ENCODE data around the gene PRIM2.
"Not testable (repeated sequence)": the region's sequence is repeated elsewhere in the genome, so short reads cannot be mapped to it uniquely, and the experiment has no call there.

The PRIM2 gene

DNA sequence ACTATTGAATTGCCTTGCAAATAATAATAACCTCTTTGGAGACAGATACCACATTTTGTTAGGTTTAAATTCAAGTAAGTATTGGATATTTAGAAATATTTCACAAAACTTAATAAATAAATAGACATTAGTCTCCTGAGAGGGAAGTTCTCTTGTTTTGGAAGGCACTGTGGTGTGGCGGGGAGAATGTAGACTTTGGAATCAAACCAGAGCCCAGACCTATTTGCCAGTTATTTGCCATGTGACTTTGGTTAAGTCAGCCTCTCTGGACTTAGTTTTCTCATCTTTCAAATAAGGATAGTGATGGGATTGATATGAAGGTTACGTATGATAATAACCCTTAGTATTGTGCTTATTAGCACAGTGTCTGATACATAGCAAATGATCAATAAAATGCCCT, 240.4 kb downstream of the PRIM2 start:
- FAIRE-seq; DNase-seq (ENCODE audit: extremely low spot score, insufficient read length, low read depth): not testable (repeated sequence)

DNA sequence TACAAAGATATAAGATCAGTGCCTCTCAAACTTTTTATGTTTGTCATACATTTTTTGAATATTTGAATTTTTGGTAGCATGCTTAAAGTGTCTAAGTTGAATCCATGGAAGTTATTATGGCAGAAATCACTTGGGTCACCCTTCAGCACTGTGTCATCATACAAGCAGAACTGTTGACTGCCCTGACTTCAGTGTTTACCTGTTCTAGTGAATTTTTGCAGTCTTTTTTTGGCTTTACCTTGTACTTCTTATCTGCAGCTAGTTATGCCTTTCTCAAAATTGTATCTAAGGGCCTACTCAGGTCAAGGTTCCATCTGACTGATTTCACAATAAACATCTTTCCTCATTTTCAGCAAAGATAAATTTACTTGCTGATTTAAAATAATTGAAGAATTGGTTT, 241.7 kb downstream of the PRIM2 start:
- FAIRE-seq, result not testable (repeated sequence)

DNA sequence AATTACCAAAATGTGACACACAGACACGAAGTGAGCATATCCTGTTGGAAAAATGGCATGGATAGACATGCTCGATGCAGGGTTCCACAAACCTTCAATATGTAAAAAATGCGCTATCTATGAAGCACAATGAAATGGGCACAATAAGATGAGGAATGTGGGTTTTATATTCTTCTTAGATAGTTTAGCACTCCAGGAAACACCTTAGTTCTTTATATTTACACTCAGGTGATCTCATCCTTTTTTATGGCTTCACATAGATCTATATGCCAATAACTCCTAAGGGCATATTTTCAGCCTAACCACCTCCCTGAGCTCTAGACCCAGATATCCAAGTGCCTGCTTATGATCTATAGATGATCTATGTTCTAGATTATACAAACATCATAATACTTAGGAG, 244.8 kb downstream of the PRIM2 start:
- not testable (repeated sequence) for DNase-seq (ENCODE audit: extremely low spot score, insufficient read length, low read depth); FAIRE-seq

More for the DNA sequence above, 241.7 kb downstream of the PRIM2 start:
- not testable (repeated sequence) for DNase-seq (ENCODE audit: extremely low spot score, insufficient read length, low read depth)

DNA sequence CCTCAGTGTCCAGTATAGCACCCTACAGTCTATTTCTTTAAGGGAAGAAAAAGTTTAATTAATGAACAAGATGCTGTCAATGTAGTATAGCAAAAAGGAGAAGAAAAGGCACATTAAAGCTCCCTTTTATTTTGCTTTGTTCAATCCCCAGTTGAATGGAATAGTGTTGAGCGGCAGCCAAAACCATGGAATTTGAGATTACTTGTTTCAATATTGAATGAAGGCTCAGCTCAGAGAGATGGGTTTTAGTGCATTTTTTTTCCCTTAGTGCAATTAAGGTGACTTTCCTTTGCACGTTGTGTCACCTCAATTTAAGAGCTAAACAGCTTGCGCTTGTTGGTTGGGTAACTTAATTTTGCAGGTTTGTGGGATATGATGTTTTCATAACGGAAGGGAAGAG, 254.7 kb downstream of the PRIM2 start:
- DNase-seq (ENCODE audit: extremely low spot score, insufficient read length, low read depth); FAIRE-seq: not testable (repeated sequence)

DNA sequence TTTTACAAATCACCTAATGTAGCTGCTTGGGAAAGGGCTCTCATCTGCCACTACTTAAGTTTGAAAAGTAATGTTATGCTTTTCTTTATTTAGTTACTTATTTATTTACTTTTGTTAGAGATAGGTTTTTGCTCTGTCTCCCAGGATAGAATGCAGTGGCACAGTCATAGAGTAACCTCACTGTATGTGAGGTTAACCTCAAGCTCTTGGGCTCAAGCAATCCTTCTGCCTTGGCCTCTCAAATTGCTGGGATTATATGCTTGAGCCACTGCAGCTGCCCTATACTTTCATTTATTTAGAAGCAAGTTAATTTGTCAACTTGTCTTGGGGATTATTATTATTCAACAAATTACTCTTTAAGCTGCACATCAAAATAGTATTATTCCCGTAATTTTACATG, 255.4 kb downstream of the PRIM2 start:
- FAIRE-seq, result not testable (repeated sequence)

DNA sequence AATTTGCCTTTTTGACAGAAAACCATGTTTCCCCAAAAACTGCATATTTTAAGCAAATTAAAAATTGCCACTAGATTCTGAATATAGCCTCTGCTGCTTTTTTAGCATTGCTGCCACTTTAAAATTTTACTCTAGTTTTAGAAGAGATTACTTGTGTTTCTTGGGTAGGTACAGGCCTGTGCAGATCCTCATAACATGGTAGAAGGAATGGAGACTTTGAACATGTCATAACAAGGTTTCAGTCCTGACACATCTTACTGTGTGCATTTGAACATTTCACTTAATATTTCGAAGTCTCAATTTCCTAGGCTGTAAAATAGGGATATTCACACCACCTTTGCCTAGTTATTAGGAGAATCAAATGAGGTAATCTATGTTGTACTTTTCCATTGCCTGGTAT, 259.6 kb downstream of the PRIM2 start:
- FAIRE-seq; DNase-seq (ENCODE audit: extremely low spot score, insufficient read length, low read depth): not testable (repeated sequence)

More for the DNA sequence above, 255.4 kb downstream of the PRIM2 start:
- DNase-seq (ENCODE audit: extremely low spot score, insufficient read length, low read depth), result not testable (repeated sequence)

DNA sequence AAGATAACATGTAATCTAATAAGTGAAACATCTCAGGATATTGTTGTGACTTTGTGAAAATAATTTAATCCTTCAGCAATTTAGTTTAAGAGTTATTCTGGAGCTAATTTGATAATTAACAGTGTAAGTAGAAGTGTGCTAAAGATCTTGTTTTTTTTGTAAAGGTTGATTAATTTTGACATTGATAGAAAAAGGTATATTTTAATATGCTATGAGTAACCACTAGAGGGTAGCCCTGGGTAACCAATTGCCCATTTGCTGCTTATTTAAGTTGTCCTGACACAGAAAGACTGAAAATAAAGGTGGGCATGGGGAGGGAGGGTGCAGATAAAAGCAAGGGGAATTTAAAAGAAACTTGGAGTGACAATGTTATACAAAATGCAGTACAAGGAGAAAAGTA, 262.1 kb downstream of the PRIM2 start:
- DNase-seq (ENCODE audit: extremely low spot score, insufficient read length, low read depth); FAIRE-seq: not testable (repeated sequence)

DNA sequence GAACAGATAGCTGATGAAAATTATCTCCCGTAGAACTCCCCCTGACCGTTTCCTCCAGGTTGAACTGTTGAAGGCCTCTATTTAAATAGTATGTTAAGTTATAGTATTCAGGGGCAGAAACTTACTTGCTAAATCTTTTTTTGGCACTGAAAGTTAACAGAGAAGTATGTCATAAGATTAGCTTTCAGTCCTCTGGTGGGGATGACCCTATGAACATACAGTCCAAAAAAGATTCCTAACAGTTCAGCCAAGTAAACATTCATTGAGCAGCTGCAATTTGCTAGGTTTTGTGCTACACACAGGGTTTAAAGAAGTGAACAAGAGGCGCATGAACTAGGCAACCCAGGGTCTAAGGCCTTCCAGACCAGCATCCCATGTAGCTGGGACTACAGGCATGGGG, 264.2 kb downstream of the PRIM2 start:
- not testable (repeated sequence) for FAIRE-seq; DNase-seq (ENCODE audit: extremely low spot score, insufficient read length, low read depth)

DNA sequence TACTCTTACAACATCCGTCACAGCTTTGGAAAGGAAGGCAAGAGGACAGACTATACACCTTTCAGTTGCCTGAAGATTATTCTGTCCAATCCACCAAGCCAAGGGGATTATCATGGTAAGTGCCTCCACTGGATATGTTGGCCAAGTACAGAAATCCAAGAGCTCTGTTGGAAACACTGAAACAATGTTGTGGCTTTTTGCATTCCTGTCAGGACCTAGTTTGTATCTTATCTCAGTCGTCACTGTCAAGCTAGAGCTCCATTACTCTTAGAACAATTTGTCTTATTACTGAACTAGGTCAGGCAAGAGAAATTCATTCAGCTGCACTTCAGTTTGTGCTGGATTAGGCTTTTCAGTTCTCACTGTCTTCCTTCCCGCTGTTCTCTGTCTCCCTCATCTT, 283.7 kb downstream of the PRIM2 start:
- FAIRE-seq, result not testable (repeated sequence)

DNA sequence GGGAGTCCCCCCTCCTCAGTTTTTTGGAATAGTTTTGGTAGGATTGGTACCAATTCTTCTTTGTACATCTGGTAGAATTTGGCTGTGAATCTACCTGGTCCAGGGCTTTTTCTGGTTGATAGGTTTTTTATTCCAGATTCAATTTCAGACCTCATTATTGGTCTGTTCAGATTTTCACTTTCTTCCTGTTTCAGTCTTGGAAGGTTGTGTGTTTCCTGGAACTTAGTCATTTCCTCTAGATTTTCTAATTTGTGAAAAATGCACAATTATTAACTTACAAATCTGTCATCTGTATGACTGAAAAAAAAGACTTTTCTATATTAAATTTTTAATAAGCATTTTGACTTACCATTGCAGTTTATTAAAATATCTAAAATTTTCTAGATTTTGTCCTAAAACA, 287.9 kb downstream of the PRIM2 start:
- FAIRE-seq, result not testable (repeated sequence)

More for the DNA sequence above, 283.7 kb downstream of the PRIM2 start:
- not testable (repeated sequence) for DNase-seq (ENCODE audit: extremely low spot score, insufficient read length, low read depth)

DNA sequence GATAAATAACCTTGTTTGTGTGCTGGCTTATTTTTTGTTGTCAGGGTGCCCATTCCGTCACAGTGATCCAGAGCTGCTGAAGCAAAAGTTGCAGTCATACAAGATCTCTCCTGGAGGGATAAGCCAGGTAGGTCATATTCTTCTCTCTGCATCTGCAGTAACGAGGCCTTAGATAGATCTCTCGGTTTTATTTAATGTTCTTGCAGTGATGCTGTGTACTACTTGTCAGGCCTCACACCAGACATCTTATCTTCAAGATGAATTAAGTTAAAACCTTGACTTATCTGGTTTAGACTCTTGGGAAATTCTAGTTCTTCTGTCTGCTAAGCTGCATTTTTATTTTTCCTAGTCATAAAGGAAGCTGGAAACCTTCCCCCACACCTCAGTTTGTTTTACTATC, 288.9 kb downstream of the PRIM2 start:
- not testable (repeated sequence) for DNase-seq (ENCODE audit: extremely low spot score, insufficient read length, low read depth); FAIRE-seq

More for the DNA sequence above, 287.9 kb downstream of the PRIM2 start:
- not testable (repeated sequence) for DNase-seq (ENCODE audit: extremely low spot score, insufficient read length, low read depth)

DNA sequence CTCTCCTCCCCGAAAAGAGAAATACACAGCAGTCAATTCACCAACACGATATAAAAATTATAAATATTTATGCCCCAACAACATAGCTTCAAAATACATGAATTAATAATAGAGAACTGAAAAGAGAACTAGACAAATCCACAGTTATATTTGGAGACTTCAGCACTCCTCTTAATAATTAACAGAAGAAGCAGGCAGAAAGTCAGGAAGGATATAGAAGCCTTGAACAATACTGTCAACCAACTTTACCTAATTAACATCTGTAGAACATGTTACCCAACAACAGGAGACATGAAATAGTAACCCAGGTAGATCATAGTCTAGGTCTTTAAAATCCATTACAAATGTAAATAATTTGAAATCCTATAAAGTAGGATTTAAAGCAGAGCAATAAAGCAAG, 293.2 kb downstream of the PRIM2 start:
- not testable (repeated sequence) for DNase-seq (ENCODE audit: extremely low spot score, insufficient read length, low read depth); FAIRE-seq

DNA sequence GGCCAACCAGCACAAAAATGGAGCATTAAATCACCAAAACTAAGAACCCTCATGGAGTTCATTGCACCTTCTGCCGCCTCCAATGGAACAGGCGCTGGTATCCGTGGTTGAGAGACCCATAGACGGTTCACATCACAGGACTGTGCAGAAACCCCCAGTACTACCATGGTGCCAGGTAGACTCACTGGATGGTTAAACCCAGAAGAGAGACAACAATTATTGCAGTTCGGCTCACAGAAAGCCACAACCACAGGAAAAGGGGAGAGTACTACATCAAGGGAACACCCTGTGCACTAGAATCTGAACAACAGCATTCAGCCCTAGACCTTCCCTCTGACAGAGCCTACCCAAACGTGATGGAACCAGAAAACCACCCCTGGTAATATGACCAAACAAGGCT, 301.5 kb downstream of the PRIM2 start:
- DNase-seq (ENCODE audit: extremely low spot score, insufficient read length, low read depth); FAIRE-seq: not testable (repeated sequence)

DNA sequence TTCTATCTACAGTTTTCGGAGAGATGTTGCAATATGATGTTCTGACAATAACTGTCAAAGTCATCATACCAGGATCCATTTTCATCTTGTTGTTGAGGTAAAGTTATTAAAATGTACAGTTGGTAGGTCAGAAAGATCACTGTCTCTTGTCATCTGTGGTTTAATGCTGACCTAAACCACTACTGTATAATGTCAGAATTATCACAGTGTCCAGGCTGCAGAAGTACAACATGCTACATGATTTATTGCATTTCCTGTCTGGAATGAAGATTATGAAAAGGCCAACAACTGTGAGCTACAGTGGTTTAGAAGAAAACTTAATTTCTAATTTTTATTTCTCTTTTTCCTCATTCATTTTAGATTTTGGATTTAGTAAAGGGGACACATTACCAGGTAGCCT, 314.3 kb downstream of the PRIM2 start:
- not testable (repeated sequence) for FAIRE-seq

DNA sequence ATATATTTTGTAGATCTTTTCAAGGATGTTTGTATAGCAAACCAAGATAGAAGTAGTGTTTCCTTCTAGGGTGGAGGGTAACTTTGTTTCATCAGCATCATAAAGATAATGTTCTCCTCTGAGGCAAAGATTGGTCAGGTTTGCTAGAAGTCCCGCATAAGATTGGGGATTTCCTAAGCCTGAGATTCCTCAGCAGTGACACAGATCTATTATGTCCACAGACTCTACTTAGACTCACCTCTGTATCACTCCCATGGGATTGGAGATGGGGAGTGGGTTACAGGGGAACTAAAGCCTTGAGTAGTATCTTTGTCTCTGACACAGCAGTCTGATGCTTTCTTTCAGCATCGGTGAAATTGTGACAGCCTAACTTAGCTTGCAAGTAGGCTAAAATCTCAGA, 341.1 kb downstream of the PRIM2 start:
- not testable (repeated sequence) for FAIRE-seq; DNase-seq (ENCODE audit: extremely low spot score, insufficient read length, low read depth)

More for the DNA sequence above, 314.3 kb downstream of the PRIM2 start:
- not testable (repeated sequence) for DNase-seq (ENCODE audit: extremely low spot score, insufficient read length, low read depth)

DNA sequence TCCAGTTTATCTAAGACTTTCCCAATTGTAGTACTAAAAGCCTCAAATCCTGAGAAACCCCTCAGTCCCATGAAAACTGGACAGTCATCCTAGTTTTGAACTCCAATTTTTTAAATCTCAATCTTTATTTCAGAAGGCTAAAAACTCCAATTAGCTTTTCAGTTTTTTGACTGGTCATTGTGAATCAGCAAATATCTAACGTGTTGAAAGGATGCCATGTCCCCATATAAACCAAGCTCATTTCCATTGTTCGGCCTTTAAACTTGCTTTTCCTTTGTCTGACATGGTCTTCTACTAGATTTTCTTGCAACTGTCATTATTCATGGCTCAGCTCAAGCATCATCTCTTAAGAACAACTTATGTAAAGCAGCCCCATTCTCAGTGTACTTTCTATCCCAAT, 342.4 kb downstream of the PRIM2 start:
- not testable (repeated sequence) for FAIRE-seq

DNA sequence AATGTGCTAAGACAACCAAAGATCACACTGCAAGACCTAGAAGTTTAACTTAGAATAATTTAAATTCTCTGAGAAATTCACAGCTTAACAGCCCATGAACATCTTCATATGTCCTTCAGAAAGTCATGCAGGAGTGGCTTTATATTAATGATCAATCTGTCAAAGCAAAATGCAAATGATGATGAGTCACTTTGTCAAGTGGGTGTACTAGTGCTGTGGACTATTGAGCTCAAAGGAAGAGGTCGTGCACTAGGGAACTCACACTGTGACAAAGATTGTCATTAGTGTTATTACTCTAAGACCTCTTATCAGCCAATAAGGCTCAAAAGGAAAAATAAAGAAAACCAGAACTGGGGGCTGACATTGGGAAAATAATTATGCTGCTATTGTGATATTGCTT, 343.5 kb downstream of the PRIM2 start:
- FAIRE-seq; DNase-seq (ENCODE audit: extremely low spot score, insufficient read length, low read depth): not testable (repeated sequence)

More for the DNA sequence above, 342.4 kb downstream of the PRIM2 start:
- DNase-seq (ENCODE audit: extremely low spot score, insufficient read length, low read depth), result not testable (repeated sequence)

DNA sequence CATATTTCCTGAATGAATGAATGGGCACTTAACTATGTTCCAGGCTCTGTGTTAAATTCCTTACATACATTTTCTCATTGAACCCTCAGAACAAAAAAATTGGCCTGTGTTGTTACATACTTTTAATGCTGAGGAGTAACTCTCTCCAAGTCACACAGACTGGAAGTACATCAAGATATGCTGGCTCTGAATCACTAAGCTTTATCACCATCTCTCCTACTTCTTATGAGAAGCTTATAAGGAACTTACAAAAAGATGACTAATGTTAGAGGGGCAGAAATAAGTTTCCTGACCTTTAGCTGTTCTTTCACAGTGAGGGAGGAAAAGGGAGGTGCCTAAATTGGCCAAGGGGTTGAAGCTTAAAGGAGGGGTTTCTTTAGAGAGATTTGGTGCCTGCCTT, 350.7 kb downstream of the PRIM2 start:
- not testable (repeated sequence) for DNase-seq (ENCODE audit: extremely low spot score, insufficient read length, low read depth); FAIRE-seq

DNA sequence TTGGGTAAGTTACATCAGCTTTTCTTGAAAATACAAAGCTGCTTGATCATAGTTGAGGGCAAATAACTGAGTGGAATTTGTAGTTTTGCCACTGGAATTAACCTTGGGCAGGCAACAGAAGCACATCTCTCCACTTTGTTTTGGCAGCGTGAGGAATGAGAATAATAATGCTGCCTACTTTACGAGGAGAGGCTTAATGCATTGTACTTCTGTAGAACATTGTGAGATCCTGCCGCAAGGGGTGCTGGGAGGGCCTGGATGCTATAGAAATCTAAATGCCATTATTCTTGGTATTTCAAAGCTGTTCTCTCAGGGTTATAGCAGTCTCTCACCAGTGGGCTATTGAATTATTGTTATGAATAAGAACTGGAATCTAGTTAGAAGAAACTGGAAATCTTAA, 353.8 kb downstream of the PRIM2 start:
- not testable (repeated sequence) for FAIRE-seq; DNase-seq (ENCODE audit: extremely low spot score, insufficient read length, low read depth)

DNA sequence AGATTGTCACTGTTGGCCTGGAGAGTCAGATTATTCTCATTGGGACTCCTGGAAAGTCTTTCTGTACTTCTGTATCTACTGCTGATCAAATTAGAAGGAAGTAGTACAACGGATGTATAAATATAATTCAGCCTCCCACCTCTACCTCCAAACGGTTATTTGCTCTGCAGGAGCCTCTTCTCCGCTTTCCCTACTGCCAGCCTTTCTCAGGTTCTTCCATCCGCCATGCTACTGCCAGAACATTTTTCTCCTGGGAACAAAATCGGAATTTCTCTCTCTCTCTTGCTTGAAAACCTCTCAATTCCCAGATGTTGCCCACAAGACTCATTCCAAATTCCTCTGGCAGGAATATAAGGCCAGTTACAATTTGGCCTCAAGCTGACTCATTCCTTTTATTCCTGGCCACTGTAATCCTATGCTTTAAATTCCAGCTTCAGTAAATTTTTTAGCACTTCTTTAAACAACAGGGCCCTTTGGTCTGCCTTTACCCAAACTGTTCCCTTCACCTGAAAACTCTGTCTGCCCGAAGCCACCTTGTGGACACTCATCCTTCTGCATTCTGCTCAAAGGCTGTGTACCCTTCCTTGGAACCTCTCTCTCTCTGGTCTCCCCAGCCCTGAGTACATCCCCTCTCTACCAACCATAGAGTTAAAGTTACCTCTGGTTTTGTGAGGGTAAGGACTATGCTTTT, 354.7 kb downstream of the PRIM2 start:
- not testable (repeated sequence) for DNase-seq (ENCODE audit: extremely low spot score, insufficient read length, low read depth); FAIRE-seq

DNA sequence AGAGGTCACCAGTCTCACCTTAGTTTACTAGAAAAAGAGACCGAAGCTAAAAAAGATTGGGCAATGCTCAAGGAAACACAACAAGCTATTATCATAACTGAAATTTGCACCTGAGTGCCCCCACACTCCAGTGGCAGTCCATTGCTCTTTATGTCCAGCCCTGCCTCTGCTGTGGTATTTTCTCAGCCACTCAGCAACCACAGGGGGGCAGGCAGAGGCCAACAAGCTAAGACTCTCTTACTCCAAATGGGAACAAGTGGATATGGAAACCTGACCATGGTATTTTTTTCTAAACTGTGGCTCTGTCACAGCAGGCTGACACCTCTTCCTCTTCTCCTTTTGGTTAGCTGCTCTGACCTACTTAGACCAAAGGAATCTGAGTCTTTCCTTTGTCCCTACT, 355.9 kb downstream of the PRIM2 start:
- not testable (repeated sequence) for FAIRE-seq; DNase-seq (ENCODE audit: extremely low spot score, insufficient read length, low read depth)
